D721Med (cell line): ENCODE results near the gene GJA8.
A peak's percentile ranks its signal among the peaks of the same experiment; 100 is the strongest.

Experiments
- DNase-seq: peaks from one replicate; pipeline ENCODE4 v3.0.0; 2011; ENCODE audit warnings: low spot score; ENCODE audit not compliant: insufficient read length
- FAIRE-seq: peaks from 2 replicates; lab custom pipeline; 2011; peaks lifted over from hg19 to GRCh38; lab: Jason Lieb, UNC
- CTCF ChIP-seq: IDR thresholded peaks from 2 replicates; pipeline ENCODE4 v1.5.1; 2012; ENCODE audit warnings: mild to moderate bottlenecking, control low read depth; ENCODE audit not compliant: insufficient read depth; ENCODE audit errors: missing control alignments

The GJA8 gene

GRCh38 chr1:147891088-147891487 is 11.5 kb upstream of the GJA8 start:
- TF ChIP-seq CTCF = no peak
- FAIRE-seq (no peak), DNase-seq (no peak)

- no peak for FAIRE-seq
- TF ChIP-seq CTCF = peak; percentile 23
- no peak for DNase-seq
These were observed 10.4 kb upstream of the GJA8 start for GRCh38 chr1:147892216-147892615.

- peak; percentile 100 for TF ChIP-seq CTCF
- DNase-seq = no peak
- peak; percentile 95 for FAIRE-seq
These were observed 9.8 kb upstream of the GJA8 start for GRCh38 chr1:147892731-147893214.

DNA sequence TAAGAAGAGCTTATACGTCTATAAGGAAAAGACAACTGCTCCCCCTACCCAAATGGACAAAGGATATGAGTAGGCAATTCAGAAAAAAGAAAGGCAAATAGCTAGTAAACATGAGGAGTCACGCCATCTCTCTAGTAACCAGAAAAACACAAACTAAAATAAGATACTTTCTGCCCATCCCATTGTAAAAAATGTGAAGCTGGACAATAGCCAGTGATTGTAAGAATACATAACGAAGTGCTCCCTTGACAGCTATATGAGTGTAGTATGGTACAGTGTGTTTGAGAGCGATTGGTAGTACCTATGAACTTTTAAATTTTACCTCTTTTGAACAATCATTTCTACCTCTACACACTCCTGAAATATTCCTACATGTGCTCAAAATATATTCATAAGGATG is 7.5 kb upstream of the GJA8 start:
- FAIRE-seq = no peak
- TF ChIP-seq CTCF = no peak
- DNase-seq = no peak

- no peak for FAIRE-seq
- TF ChIP-seq CTCF = no peak
These were observed 5.4 kb upstream of the GJA8 start for GRCh38 chr1:147897029-147897752.

DNA sequence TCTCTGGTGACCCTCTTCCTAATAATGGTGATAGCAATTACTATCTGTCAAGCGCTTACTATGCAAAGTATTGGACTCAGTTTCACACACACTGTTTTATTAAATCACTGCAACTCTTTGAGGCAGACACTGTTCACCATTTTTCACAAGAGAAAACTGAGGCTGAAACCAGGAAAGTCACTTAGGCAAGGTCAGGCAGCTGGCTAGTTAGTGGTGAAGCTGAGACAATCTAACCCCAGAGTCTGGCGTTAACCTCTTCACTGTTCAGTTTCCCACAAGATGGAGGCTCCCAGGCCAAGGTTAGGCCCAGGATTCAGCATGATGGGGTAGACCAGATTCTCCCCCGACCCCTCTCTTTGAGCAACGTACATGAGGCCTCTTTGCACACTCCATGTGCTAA is 4.8 kb upstream of the GJA8 start:
- FAIRE-seq = no peak
- DNase-seq = no peak
- no peak for TF ChIP-seq CTCF

More at GRCh38 chr1:147897029-147897752, 5.4 kb upstream of the GJA8 start:
- no peak for DNase-seq

DNA sequence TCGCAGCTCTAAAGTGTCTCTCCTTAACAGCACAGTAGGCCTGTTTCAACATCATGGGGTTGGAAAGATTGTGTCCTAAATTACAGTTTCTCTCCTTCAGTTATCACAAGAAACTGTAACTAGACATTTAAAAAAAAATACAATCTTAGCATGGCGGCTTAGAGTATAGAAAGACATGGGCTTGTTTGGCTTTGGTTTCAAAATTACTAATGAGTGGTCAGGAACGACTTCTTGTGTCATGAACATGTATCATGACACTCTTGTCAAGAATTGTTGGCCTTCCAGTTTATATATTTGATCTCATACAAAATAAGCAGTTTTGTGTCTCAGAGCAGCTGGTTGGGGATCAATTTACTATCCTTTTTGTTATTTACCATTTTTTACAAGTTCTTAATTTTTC is 2.1 kb downstream of the GJA8 start:
- FAIRE-seq (no peak), DNase-seq (no peak)
- TF ChIP-seq CTCF = no peak
